A673 (cell line): Measurements from ENCODE around the gene FGD6.

ENCODE experiments used
- CTCF ChIP-seq: fragments of 300-800, 200-600 bp; sonication (generic); conservative IDR thresholded peaks from 2 replicates; pipeline ENCODE4 v1.5.1; 2017; ENCODE audit warnings: low read depth, mild to moderate bottlenecking, antibody characterized with exemption, low read length, moderate library complexity, mixed read lengths
- EZH2 ChIP-seq: fragments of 200-600 bp; sonication (generic); IDR thresholded peaks from 2 replicates; pipeline ENCODE4 v1.6.1; 2017; ENCODE audit warnings: borderline replicate concordance, low read depth, mild to moderate bottlenecking, mixed read lengths, antibody characterized with exemption, low read length; ENCODE audit not compliant: poor library complexity, severe bottlenecking

DNA sequence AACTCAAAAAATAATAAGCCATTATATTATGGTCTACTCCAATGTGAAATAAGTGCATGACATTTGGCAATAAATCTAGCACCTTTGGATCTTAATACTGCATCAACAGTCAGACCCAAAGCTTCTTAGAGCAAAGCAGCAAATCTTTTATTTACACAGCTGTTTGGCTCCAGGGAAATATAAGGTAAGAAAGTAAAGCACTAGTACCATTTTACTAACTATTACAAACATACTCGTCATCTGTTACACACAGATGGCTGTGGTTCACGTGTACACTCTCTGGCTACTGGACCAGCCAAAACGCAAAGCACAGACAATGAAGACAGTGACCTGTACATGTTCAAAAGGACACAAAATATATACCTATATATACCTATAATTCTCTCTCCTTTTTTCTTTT lies 2.8 kb downstream of the FGD6 start:
- TF ChIP-seq CTCF: no peak
- TF ChIP-seq EZH2: no peak
